ENCODE measurements around the gene SPARC. TPM values are rescaled to one million over a fixed set of nuclear protein-coding genes. Genes with fewer than 3 reads are reported as not detected.

Gene SPARC
- total RNA-seq, 1 experiment from 2014 or later: 418 TPM

DNA sequence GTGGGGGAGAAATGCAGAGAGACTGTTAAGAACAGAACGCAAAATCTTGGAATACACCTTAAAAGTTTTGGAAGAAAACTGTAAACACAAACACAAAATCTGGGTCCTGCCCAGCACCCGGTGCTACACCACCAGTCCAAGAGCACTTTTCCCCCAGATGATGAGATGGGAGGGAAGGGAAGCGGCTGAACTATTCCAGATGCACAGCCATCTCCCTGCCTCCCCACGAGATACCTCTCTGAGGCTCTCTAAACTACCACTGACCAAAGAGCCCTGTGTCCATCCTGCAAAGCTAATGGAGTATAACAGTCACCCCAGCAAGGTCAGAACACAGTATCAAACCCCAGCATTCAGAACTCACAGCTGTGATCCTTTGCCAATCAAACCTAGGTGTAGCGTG is 8.0 kb downstream of the SPARC start:
- Mint-ChIP-seq H3K27ac (no peak overlapping the region), H3K4me3 (no peak overlapping the region), H3K9me3 (no peaks in the 10 kb centered on the region), H3K27me3 (ENCODE audit: low read depth) (no peaks in the 10 kb centered on the region), H3K4me1 (peaks cover 52% of the 10 kb centered on the region), H3K36me3 (peaks cover 20% of the 10 kb centered on the region)
- ATAC-seq (no peak), DNase-seq (ENCODE audit: low spot score) (no peak)
- TF ChIP-seq ZNF138 (CRISPR knock-in tag; conservative IDR thresholded peaks at IDR 0.05) (no peak), KAT7 (CRISPR knock-in tag; IDR thresholded peaks at IDR 0.05; ENCODE audit: borderline replicate concordance) (no peak), NR3C1 (CRISPR knock-in tag; conservative IDR thresholded peaks at IDR 0.05; ENCODE audit: low read depth) (no peak), ZNF671 (CRISPR knock-in tag; IDR thresholded peaks at IDR 0.05) (no peak)
- TF ChIP-seq, protein P1, sequence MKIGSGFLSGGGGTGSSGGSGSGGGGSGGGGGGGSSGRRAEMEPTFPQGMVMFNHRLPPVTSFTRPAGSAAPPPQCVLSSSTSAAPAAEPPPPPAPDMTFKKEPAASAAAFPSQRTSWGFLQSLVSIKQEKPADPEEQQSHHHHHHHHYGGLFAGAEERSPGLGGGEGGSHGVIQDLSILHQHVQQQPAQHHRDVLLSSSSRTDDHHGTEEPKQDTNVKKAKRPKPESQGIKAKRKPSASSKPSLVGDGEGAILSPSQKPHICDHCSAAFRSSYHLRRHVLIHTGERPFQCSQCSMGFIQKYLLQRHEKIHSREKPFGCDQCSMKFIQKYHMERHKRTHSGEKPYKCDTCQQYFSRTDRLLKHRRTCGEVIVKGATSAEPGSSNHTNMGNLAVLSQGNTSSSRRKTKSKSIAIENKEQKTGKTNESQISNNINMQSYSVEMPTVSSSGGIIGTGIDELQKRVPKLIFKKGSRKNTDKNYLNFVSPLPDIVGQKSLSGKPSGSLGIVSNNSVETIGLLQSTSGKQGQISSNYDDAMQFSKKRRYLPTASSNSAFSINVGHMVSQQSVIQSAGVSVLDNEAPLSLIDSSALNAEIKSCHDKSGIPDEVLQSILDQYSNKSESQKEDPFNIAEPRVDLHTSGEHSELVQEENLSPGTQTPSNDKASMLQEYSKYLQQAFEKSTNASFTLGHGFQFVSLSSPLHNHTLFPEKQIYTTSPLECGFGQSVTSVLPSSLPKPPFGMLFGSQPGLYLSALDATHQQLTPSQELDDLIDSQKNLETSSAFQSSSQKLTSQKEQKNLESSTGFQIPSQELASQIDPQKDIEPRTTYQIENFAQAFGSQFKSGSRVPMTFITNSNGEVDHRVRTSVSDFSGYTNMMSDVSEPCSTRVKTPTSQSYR (CRISPR knock-in tag; IDR thresholded peaks at IDR 0.05): no peak
- TF ChIP-seq, protein P2, sequence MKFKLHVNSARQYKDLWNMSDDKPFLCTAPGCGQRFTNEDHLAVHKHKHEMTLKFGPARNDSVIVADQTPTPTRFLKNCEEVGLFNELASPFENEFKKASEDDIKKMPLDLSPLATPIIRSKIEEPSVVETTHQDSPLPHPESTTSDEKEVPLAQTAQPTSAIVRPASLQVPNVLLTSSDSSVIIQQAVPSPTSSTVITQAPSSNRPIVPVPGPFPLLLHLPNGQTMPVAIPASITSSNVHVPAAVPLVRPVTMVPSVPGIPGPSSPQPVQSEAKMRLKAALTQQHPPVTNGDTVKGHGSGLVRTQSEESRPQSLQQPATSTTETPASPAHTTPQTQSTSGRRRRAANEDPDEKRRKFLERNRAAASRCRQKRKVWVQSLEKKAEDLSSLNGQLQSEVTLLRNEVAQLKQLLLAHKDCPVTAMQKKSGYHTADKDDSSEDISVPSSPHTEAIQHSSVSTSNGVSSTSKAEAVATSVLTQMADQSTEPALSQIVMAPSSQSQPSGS (CRISPR knock-in tag; IDR thresholded peaks at IDR 0.05; ENCODE audit: borderline replicate concordance, low read depth): no peak
- TF ChIP-seq, protein P3, sequence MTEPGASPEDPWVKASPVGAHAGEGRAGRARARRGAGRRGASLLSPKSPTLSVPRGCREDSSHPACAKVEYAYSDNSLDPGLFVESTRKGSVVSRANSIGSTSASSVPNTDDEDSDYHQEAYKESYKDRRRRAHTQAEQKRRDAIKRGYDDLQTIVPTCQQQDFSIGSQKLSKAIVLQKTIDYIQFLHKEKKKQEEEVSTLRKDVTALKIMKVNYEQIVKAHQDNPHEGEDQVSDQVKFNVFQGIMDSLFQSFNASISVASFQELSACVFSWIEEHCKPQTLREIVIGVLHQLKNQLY (CRISPR knock-in tag; IDR thresholded peaks at IDR 0.05): no peak
- TF ChIP-seq, protein P4, sequence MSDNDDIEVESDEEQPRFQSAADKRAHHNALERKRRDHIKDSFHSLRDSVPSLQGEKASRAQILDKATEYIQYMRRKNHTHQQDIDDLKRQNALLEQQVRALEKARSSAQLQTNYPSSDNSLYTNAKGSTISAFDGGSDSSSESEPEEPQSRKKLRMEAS (CRISPR knock-in tag; IDR thresholded peaks at IDR 0.05): no peak
- TF ChIP-seq, protein P5, sequence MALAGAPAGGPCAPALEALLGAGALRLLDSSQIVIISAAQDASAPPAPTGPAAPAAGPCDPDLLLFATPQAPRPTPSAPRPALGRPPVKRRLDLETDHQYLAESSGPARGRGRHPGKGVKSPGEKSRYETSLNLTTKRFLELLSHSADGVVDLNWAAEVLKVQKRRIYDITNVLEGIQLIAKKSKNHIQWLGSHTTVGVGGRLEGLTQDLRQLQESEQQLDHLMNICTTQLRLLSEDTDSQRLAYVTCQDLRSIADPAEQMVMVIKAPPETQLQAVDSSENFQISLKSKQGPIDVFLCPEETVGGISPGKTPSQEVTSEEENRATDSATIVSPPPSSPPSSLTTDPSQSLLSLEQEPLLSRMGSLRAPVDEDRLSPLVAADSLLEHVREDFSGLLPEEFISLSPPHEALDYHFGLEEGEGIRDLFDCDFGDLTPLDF (CRISPR knock-in tag; IDR thresholded peaks at IDR 0.05): no peak
- TF ChIP-seq, protein P6, sequence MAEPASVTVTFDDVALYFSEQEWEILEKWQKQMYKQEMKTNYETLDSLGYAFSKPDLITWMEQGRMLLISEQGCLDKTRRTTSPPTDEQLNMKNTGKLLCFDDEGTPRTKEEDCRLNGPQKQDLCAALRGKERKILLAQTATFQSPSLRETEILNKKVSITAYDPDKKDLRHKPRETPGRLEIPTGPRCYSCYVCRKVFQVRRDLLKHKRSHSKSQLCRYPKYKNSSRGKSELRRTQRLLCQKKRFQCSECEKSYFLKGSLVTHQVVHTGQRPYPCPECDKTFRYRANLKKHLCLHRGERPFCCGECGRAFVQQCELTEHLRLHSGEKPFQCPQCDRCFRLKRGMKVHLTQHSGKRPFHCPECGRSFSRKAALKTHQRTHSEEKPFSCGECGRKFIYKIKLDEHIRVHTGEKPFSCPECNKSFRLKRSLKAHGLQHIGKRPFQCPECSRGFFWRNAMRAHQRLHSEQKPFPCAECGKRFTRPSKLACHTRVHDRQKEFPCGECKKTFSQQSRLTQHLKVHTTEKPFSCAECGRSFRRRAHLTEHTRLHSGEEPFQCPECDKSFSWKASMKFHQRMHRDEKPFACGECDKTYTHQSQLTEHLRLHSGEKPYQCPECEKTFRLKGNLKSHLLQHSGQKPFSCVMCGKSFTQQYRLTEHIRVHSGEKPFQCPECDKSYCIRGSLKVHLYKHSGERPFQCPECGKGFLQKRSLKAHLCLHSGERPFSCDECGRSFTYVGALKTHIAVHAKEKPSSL (CRISPR knock-in tag; conservative IDR thresholded peaks at IDR 0.05): no peak
- CTCF ChIA-PET: interaction anchor here (0.9 kb wide), 1 partner anchor 20 kb away, joined by 3 read pairs; no protein-coding TSS in a partner anchor
- POLR2A ChIA-PET: no interaction called here

DNA sequence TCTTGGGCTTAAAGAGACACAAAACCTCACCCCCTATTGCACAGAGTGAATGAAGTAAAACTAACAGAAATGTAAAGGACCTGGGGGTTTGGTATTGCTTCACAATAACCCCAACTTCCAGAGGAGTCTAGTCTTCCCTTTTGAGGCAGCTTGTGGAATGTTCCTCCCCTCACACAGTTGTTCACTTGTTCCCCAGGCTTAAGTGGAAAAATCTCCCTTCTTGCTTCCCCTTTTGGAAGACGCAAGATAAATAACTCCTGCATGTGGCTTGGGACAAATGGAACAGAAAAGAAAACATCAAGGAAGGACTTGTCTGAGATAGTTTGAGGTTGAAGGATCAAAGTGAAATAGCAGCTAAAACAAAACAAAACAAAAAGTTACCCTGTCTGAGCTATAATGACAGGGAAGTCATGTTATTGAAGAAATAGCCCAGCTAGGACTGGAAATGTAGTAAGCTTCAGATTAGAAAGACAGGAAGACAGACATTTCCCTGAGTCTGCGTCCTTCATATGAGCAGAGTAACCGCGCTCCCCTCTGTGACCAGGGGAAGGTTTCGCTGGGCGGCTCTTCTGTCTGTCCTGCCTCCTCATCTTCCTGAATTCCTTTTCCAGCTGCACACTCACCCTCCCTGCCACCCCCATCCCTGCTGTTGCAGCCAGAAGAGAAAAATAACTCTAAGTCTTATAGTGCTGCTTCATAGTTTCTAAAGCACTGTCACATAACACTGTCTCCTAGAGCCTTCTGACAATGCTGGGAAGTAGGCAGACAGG is 8.8 kb downstream of the SPARC start:
- Mint-ChIP-seq H3K9me3 (no peaks in the 10 kb centered on the region), H3K27me3 (ENCODE audit: low read depth) (no peaks in the 10 kb centered on the region), H3K4me1 (peaks cover 52% of the 10 kb centered on the region), H3K36me3 (peaks cover 23% of the 10 kb centered on the region), H3K27ac (peak overlapping the region; percentile 10; the same call in 1 of the 2 replicates), H3K4me3 (no peak overlapping the region)
- DNase-seq (ENCODE audit: low spot score) (no peak), ATAC-seq (no peak)
- ChIA-PET CTCF (interaction anchor here (1.2 kb wide), 2 partner anchors 62 to 93 kb away, joined by 3 to 4 read pairs; no protein-coding TSS in a partner anchor), POLR2A (interaction anchor here (0.5 to 1.3 kb wide), 2 partner anchors 9 to 17 kb away, joined by 3 to 7 read pairs; partner anchors contain the start of gene SPARC)
- TF ChIP-seq, protein P7, sequence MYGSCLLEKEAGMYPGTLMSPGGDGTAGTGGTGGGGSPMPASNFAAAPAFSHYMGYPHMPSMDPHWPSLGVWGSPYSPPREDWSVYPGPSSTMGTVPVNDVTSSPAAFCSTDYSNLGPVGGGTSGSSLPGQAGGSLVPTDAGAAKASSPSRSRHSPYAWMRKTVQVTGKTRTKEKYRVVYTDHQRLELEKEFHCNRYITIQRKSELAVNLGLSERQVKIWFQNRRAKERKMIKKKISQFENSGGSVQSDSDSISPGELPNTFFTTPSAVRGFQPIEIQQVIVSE (CRISPR knock-in tag; IDR thresholded peaks at IDR 0.05; ENCODE audit: borderline replicate concordance): no peak
- TF ChIP-seq, protein P8, sequence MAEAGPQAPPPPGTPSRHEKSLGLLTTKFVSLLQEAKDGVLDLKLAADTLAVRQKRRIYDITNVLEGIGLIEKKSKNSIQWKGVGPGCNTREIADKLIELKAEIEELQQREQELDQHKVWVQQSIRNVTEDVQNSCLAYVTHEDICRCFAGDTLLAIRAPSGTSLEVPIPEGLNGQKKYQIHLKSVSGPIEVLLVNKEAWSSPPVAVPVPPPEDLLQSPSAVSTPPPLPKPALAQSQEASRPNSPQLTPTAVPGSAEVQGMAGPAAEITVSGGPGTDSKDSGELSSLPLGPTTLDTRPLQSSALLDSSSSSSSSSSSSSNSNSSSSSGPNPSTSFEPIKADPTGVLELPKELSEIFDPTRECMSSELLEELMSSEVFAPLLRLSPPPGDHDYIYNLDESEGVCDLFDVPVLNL (CRISPR knock-in tag; IDR thresholded peaks at IDR 0.05; ENCODE audit: borderline replicate concordance, low read depth): no peak
- TF ChIP-seq CREB1 (CRISPR knock-in tag; IDR thresholded peaks at IDR 0.05) (no peak), ATF1 (CRISPR knock-in tag; IDR thresholded peaks at IDR 0.05) (no peak), GRHL2 (CRISPR knock-in tag; IDR thresholded peaks at IDR 0.05; ENCODE audit: insufficient replicate concordance, severe bottlenecking) (no peak), NFATC4 (CRISPR knock-in tag; IDR thresholded peaks at IDR 0.05) (no peak), MYBL2 (CRISPR knock-in tag; IDR thresholded peaks at IDR 0.05) (no peak), FOXK1 (CRISPR knock-in tag; IDR thresholded peaks at IDR 0.05) (no peak), SMAD4 (CRISPR knock-in tag; IDR thresholded peaks at IDR 0.05) (no peak), CREM (CRISPR knock-in tag; IDR thresholded peaks at IDR 0.05) (no peak)
- TF ChIP-seq, protein P3 (CRISPR knock-in tag; IDR thresholded peaks at IDR 0.05): no peak
- TF ChIP-seq, protein P9, sequence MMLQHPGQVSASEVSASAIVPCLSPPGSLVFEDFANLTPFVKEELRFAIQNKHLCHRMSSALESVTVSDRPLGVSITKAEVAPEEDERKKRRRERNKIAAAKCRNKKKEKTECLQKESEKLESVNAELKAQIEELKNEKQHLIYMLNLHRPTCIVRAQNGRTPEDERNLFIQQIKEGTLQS (CRISPR knock-in tag; conservative IDR thresholded peaks at IDR 0.05): no peak
